Nucleus accumbens (tissue), 56 donors: Measurements from ENCODE around the gene ERN1.
"Not testable (repeated sequence)": the region's sequence is repeated elsewhere in the genome, so short reads cannot be mapped to it uniquely, and the experiment has no call there.

ENCODE experiments used
- DNase-seq, 56 donors: peaks; one replicate each; lab custom pipeline; 2025; lab: John Stamatoyannopoulos, UW

The ERN1 gene

GRCh38 chr17:64145751-64146417 is 15.9 kb upstream of the ERN1 start:
- DNase-seq, result peak; percentile 69 to 100 (median 98)

- no peak for DNase-seq
Measured at GRCh38 chr17:64145375-64145750, 15.4 kb upstream of the ERN1 start.

GRCh38 chr17:64139542-64139941 is 9.6 kb upstream of the ERN1 start:
- no peak for DNase-seq

GRCh38 chr17:64138441-64138840 is 8.5 kb upstream of the ERN1 start:
- DNase-seq, result no peak

GRCh38 chr17:64135000-64135399 is 5.1 kb upstream of the ERN1 start:
- DNase-seq, result no peak

- DNase-seq, result no peak
Measured at GRCh38 chr17:64134216-64134970, 4.4 kb upstream of the ERN1 start.

GRCh38 chr17:64133546-64134215 is 3.7 kb upstream of the ERN1 start:
- peak in 3 of 56 donors; percentile 5 to 10 (median 9) for DNase-seq

- DNase-seq, result no peak
Measured at GRCh38 chr17:64131606-64132270, 1.8 kb upstream of the ERN1 start.

- peak in 12 of 56 donors; percentile 16 to 66 (median 44) for DNase-seq
Measured at GRCh38 chr17:64130559-64131001, 636 bp upstream of the ERN1 start.

- no peak for DNase-seq
Measured at GRCh38 chr17:64129515-64129764, 504 bp downstream of the ERN1 start.

GRCh38 chr17:64128787-64129514 is 993 bp downstream of the ERN1 start:
- peak in 1 of 56 donors; percentile 13 for DNase-seq

- no peak for DNase-seq
Measured at GRCh38 chr17:64126918-64127317, 3.0 kb downstream of the ERN1 start.

- no peak for DNase-seq
Measured at GRCh38 chr17:64125937-64126336, 4.0 kb downstream of the ERN1 start.

GRCh38 chr17:64124609-64125008 is 5.3 kb downstream of the ERN1 start:
- no peak for DNase-seq

- no peak for DNase-seq
Measured at GRCh38 chr17:64123114-64123513, 6.8 kb downstream of the ERN1 start.

GRCh38 chr17:64120972-64121786 is 8.8 kb downstream of the ERN1 start:
- DNase-seq, result not testable (repeated sequence)

GRCh38 chr17:64120159-64120810 is 9.7 kb downstream of the ERN1 start:
- no peak for DNase-seq

GRCh38 chr17:64117981-64118979 is 11.7 kb downstream of the ERN1 start:
- DNase-seq, result peak in 7 of 56 donors; percentile 3 to 61 (median 10)
